ENCODE measurements around the gene NOS1.
"Not testable (repeated sequence)": the region's sequence is repeated elsewhere in the genome, so short reads cannot be mapped to it uniquely, and the experiment has no call there.

The NOS1 gene

DNA sequence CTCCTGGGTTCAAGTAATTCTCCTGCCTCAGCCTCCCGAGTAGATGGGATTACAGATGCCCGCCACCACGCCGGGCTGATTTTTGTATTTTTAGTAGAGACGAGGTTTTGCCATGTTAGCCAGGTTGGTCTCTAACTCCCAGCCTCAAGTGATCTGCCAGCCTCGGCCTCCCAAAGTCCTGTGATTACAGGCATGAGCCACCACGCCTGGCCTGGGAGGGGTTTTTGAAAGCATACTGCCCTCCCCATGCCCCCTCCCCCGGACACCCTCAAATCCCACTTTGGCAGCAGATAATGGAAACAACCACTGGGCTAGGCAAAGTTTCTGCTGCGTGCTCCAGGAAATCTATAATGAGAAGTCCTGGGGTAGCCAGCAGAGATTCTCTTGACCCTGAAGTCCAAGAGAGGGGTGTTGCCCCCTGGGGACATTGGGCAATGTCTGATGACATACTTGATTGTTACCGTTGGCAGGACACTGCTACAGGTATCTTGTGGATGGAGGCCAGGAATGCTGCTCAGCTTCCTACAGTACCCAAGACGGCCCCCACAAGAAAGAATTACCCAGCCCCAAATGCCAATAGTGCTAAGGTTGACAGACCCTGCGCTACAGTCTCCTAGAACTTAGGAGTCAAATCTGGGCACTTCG, 152.5 kb downstream of the NOS1 start:
- DNase-seq (ENCODE audit: low spot score): no peak

DNA sequence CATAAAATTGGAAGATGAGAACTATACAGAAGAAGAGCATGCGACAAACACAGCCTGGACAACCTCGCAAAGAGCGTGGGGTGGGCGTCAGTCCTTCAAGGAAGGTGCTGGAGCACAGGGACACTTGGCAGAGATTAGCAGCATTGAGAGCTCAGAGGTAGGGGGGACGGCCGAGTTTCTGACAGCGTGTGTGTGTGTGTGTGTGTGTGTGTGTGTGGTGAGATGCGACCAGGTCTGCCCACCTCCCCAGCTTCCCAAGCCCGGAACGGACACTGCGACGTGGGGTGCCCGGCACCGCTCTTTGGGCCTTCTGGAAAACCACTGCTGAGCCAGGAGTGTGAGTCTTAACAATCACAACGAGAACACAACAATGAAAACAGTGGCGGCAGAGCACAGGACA, 153.2 kb downstream of the NOS1 start:
- DNase-seq (ENCODE audit: low spot score): no peak

DNA sequence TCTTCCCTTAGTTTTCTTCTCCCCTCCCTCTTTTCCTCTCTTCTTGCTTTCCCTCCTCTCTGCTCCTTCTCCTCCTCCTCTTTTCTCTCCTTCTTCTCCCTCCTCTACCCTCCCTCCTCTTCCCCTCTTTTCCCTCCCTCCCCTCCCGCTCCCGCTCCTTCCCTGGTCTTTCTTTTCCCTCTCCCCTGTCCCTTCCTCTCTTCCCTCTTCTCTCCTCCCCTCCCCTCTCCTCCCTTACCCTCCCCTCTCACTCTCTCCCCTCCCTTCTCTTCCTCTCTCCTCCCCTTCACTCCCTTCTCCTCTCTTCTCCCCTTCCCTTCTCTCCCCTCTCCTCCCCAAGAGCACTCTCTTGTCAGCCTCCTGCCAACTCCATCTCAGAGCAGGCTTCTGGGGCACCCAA, 153.8 kb downstream of the NOS1 start:
- no peak for DNase-seq (ENCODE audit: low spot score)

DNA sequence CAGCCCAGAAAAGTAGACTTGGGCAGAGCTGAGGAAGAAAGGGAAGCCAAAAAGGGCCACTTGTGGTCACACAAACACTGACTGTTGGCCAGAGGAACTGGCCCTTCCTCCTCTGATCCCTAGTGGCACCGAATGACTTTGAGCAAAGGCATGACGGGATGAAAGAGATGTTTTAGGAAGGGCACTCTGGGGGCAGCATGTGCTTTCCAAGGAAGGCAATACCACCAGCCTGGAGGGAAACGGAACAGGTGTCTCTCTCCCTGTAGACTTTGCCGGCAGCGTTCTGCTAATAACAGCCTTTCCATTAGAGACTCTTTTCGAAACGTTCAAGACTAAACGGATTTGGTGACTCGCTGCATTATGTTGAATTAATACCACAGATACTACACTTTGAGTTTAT, 158.9 kb downstream of the NOS1 start:
- no peak for DNase-seq (ENCODE audit: low spot score)

DNA sequence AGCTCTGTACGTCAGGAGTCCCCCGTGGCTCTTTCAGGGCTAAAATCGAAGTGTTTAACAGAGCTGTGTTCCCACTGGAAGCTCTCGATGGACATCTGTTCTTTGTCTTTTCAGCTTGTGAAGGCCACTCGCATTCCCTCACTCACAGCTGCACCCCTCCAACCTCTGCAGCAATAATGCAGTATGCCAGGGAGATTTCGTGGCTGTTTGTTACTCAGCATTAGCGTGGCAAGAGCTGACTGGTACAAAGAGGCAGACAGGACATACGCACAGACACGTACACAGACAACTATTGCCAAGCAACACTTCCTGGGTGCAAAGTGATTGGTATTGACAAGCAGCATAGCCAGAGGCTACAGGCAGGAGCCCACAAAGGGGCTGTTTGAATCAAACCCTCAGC, 159.4 kb downstream of the NOS1 start:
- DNase-seq (ENCODE audit: low spot score): no peak

DNA sequence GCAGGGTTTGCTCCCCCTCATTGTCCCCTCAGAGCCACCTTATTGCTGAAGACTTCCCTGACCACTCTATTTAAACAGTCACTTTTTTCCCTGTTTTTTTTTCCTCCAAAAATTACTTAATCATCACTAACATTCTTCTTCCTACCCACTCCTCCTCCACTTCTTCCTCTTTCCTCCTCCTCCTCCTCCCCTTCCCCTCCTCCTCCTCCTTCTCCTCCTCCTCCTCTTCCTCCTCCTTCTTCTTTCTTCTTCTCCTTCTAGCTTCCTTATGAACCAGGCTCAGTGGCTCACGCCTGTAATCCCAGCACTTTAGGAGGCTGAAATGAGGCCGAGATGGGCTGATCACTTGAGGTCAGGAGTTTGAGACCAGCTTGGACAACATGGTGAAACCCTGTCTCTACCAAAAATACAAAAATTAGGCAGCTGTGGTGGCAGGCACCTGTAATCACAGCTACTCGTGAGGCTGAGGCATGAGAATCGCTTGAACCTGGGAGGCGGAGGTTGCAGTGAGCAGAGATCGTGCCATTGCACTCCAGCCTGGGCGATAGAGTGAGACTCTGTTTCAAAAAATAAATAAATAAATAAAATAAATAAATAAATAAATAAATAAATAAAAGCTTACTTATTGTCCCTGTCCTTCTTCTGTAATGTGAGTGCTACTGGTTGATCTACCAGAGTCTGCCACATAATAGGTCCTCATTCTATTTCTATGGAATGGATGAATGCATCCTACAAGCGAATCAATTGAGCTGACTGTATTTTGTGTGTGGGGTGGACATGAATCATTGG, 161.3 kb downstream of the NOS1 start:
- DNase-seq (ENCODE audit: low spot score): not testable (repeated sequence)

DNA sequence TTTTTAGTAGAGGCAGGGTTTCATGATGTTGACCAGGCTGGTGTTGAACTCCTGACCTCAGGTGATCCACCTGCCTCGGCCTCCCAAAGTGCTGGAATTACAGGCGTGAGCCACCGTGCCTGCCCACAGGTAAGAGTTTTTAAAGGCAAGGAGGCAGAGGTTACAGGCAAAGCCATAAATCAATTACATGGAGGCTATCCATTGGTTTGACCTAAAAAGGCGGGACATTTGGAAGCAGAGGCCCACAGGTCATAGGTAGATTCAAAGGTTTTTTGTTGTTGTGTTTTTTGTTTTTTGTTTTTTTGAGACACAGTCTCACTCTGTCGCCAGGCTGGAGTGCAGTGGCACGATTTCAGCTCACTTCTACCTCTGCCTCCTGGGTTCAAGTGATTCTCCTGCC, 165.1 kb downstream of the NOS1 start:
- not testable (repeated sequence) for DNase-seq (ENCODE audit: low spot score)

DNA sequence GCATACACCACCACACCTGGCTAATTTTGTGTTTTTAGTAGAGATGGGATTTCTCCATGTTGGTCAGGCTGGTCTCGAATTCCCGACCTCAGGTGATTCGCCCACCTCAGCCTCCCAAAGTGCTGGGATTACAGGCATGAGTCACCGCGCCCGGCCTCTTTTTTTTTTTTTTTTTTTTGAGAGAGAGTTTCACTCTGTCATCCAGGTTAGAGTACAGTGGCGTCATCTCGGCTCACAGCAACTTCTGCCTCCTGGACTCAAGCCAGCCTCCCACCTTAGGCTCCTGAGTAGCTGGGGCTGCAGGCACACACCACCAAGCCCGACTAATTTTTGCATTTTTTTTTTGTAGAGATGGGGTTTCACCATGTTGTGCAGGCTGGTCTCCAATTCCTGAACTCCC, 166.4 kb downstream of the NOS1 start:
- DNase-seq (ENCODE audit: low spot score): not testable (repeated sequence)

DNA sequence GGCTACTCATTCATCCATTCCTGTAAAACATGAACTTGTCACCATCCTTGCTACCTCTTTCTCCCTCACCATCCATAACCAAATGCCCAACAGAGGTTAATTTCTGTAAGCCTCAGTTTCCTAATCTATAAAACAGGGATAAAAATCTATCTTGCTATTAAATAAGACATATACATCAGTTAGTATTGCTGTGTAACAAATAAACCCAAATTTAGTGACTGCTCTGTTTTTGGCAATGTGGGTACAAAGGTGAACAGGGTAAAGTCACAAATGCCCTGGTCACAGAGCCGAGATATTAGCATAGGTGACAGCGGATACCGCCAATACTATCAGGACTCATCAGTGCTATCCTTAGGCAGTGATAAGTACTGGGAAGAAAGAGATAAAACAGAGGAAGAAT, 167.5 kb downstream of the NOS1 start:
- no peak for DNase-seq (ENCODE audit: low spot score)

DNA sequence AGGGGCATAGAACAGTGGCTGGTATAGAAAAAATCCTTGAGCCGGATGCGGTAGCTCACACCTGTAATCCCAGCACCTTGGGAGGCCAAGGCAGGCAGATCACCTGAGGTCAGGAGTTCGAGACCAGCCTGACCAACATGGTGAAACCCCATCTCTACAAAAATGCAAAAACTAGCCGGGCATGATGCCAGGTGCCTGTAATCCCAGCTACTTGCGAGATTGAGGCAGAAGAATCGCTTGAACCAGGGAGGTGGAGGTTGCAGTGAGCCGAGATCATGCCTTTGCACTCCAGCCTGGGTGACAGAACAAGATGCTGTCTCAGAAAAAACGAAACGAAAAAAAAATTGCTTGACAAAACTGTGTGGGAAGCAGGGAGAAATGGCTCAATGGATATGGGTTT, 168.8 kb downstream of the NOS1 start:
- not testable (repeated sequence) for DNase-seq (ENCODE audit: low spot score)

DNA sequence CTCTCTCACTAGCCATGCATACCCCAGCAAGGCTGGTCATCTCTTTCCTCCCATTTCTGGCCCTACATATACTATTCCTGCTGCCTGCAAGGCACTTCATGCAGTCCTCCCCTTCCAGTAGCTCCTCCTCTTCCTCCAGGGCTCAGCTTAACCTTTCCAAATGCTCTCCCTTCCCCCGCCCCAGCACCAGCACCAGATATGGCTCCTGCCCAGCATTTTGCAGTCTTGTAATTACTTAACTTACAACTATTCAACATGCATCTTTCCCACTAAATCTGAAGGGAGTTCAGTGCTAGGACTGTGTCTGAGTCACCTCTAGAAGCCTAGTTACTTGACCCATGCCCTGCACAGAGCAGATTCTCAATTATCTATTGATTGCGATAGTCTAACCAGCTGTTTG, 169.4 kb downstream of the NOS1 start:
- DNase-seq (ENCODE audit: low spot score): no peak

DNA sequence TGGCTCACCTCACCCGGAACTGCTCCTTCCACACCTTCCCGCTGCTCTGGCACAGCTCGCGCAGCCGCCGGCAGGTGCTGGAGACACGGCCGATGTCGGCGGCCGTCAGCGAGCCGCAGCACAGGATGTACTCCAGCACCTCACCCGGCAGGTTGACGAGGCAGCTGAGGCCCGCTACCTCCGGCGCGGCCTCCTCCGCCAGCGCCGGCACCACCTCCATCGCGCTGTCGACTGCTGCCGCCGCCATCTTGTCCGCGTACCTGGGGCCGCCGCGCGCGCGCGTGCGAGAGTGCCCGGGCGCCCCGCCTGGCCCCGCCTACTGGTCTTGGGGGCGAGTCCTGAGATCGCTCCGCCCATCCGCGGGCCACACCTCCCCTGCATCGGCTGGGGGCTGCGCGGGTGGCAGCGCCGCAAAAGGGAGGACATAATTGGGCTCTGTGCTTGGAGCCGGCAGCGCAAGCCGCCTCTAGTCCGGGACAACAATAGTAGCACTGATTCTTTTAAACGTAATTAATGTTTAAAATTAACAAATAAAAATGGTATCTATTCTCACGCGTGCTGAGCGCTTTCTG, 171.1 kb downstream of the NOS1 start, which contains the start of gene FBXO21:
FBXO21 (minus strand) TSS at position 261 of the 572 bp plus-strand sequence; CDS start at position 247, 14 bp downstream.
- DNase-seq (ENCODE audit: low spot score): peak; percentile 76

DNA sequence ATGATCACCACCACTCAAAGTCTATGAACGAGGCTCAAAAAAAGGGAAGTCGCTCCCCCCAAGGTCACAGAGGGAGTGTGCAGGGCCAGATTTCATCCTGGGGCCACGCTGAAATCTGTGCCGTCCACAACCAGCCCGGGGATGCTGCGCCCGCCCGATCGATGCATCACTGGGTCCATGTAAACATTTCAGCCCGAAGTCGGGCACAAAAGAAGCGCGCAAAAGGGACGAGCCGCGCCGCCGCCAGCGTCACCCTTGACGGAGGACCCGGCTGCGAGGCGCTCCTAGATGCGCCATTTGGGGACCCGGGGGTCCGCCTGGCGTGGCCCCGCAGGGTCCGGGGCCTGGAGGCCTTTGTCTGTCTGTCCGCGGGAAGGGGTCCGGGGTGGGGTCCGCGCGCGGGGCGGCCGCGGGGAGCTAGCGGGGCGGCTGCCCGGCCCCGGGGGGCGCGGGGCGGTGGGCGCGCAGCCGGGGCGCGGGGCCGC, 171.7 kb downstream of the NOS1 start:
- DNase-seq (ENCODE audit: low spot score): no peak

DNA sequence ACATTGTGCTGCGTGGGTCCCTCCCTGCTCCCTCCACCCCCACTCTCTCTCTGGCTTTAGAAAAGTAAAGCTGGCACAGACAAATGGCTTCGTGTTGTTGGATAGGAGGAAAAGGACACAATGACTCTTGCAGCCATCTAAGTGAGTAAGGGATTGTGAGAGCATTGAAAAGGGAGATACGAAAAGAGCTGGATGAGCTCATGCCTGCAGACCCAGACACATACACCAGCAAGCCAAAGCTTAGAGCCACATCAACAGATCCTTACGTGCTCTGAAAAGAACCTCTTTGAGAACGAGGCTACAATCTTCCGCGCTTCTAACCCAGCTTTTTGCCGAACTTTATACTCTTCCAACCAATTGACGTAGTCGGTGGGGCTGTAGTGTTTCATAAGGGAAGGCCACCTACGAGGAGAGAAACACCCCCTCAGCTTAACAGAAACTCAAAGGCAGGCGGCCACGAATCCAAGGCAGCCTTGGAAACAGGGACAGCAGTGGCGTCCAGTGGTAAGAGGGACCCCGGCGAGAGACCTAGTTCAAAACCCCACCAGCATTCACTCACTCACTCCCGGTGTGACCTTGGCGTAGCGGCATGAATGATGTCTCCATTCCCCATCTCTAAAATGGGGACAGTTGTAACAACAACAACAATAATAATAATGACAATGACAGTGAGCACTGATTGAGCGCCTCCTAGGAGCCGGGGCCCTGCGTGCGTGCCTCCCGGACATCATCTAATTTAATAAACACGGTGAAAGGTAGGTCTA, 172.3 kb downstream of the NOS1 start:
- no peak for DNase-seq (ENCODE audit: low spot score)

DNA sequence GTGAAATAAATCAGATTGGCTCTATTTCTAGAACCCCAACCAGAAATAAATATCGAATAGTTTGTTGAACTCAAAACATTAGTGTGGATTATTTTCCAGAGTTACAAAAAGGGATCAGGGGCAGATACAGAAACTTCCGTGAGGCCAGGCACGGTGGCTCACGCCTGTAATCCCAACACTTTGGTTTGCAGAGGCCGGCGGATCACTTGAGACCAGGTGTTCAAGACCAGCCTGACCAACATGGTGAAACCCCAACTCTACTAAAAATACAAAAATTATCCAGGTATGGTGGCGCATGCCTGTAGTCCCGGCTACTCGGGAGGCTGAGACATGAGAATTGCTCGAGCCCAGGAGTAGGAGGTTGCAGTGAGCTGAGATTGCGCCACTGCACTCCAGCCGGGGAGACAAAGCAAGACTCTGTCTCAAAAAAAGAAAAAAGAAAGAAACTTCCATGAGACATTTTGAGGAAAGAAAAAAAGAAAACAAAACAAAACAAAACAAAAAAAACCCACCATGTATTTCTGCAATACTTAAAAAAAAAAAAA, 173.2 kb downstream of the NOS1 start:
- DNase-seq (ENCODE audit: low spot score): no peak

DNA sequence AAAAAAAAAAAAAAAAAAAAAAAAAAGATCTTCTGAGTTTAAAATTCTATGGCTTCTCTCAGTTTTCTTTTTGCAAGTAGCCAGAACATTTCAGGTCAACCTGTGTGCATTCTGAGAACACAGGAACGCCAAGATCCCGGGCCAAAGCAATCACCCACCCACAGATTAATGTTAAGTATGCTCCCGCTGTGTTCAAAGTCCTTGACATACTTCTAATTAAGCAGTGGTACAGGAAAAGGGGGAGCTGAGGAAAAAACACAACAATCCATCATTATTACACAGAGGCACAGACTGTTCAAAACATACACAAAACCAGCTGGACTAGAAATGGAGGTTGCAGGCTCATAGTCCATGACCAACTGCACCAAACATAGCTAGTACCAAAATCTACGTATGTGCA, 174.0 kb downstream of the NOS1 start:
- no peak for DNase-seq (ENCODE audit: low spot score)

DNA sequence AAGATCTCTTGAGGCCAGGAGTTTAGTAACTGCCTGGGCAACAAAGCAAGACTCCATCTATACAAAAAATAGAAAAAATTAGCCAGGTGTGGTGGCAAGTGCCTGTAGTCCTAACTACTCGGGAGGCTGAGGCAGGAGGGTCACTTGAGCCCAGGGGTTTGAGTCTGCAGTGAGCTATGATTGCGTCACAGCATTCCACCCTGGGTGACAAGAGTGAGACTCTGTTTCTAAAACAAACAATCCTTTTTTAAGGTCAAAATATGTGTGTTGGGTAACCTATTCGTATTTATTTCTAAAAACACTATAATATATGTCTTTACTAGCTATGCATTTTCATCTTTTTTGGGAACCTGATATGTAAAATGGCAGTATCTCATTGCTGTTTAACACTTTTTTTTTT, 178.6 kb downstream of the NOS1 start:
- DNase-seq (ENCODE audit: low spot score): no peak

DNA sequence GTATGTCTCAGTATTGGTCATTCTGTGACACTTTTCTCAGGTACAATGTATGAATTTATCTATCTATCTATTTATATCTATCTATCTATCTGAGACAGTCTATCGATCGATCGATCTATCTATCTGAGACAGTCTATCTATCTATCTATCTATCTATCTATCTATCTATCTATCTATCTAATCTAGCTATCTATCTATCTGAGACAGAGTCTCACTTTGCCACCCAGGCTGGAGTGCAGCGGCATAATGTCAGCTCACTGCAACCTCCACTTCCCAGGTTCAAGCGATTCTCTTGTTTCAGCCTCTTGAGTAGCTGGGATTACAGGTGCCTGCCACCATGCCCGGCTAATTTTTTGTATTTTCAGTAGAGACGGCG, 180.0 kb downstream of the NOS1 start:
- not testable (repeated sequence) for DNase-seq (ENCODE audit: low spot score)

DNA sequence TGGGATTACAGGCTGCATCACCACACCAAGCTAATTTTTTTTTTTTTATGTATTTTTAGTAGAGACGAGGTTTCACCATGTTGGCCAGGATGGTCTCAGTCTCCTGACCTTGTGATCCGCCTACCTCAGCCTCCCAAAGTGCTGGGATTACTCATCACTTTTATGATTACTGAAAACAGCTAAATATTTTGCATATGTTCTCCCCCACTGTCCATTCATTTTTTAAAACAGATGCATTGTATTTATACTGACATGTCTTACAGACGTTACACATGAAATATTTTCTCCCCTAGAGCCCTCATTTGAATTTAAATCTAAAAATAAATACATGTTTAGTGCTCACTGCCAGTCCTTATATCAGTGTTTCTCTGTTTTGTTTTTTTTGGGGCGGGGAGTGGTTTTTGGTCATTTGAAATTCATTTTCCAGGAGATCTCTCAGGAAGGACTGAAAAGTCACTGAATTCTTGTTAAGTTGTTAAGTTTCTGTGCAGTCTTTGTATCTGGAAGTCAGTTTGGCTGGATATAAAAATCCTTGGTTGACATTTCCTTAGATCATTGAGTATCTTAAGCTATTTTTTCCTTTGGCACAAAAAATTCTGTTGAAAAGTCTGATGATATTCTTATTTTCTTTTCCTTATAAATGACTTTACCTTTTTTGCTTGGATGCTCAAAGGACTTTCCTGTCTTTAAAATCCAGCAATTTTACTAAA, 180.5 kb downstream of the NOS1 start:
- no peak for DNase-seq (ENCODE audit: low spot score)

DNA sequence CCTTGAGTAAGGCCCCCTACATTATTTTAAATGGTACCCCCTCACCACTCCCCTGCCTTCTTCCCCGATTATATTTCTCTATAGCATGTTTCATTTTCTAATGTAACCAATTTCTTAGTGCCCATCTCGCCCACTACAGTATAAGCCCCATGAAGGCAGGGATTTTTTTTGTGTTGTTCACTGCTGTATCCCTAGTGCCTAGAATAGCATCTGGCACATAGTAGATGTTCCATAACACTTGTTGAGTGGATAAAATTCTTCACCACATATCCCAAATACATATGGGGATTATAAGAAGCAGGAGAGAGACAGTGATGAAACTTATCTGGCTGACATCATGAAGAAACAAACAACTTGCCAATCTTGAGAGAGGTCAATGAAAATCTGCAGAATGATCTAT, 182.7 kb downstream of the NOS1 start:
- no peak for DNase-seq (ENCODE audit: low spot score)

DNA sequence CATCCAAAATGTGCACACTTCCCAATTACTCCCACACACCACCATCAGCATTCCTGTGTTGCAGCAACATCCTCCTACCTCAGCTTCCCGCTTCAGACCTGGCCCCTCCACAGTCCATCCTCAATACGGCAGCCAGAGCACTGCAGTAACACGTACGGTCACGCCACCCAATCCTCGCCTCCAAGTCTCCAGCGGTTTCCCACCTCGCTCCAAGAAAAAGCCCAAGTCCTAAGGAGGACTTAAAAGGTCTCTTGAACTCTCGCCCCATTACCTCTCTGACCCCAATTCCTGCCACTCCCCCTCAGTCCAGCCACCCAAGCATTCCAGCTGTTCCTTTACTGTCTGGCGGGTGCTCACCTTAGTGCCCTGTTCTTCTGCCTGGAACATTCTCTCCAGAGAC, 183.1 kb downstream of the NOS1 start:
- no peak for DNase-seq (ENCODE audit: low spot score)

DNA sequence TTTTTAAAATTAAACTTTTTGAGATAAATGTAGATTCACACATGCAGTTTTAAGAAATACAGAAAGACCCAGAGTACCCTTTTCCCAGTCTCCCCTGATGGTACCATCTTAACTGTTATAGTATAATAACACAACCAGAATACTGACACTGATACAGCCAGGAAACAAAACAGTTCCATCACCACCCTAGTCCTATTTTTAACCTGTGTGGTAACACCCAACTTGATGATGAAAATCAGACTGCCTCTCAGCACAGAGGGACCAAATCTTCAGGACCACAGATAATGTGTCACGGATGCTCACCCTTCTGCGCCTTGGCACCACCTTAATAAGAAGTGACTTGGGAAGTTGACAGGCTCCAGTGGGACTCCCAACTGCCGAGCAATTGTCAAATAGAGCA, 189.3 kb downstream of the NOS1 start:
- DNase-seq (ENCODE audit: low spot score): no peak
